GM20431 (cell line): ENCODE results near the gene DNALI1.
"Not testable (repeated sequence)": the region's sequence is repeated elsewhere in the genome, so short reads cannot be mapped to it uniquely, and the experiment has no call there.

Experiments used
- in situ Hi-C: fragments of 300-500 bp; cut with MseI, MboI; formaldehyde crosslinking; loops from one replicate; pipeline ENCODE4 v1.15.0; 2020; ENCODE audit warnings: low sequenced_read_pairs; ENCODE audit not compliant: unreplicated experiment

DNALI1 gene

DNA sequence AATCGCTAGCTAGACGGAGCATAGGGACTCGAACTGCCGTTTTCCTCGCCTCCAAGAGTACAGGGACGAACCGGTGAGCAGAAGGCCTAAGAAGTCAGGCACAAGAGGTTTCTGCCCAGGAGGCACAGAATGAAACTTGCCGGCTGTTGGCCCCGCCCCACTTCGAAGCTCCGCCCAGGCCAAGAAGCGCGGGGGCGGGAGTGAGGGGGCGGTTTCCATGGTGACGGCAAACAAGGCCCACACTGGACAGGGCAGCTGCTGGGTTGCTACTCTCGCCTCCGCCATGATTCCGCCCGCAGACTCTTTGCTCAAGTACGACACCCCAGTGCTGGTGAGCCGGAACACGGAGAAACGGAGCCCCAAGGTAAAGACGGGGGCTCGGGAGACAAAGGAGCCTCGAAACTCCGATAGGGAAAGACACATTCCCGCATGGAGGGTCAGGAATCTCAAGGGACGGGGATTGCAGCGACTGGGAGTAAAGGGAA is at the start of gene DNALI1:
DNALI1 (plus strand) TSS at position 229 of the 485 bp plus-strand sequence; CDS start at position 284, 55 bp downstream.
- in situ Hi-C loops: no loop called here

DNA sequence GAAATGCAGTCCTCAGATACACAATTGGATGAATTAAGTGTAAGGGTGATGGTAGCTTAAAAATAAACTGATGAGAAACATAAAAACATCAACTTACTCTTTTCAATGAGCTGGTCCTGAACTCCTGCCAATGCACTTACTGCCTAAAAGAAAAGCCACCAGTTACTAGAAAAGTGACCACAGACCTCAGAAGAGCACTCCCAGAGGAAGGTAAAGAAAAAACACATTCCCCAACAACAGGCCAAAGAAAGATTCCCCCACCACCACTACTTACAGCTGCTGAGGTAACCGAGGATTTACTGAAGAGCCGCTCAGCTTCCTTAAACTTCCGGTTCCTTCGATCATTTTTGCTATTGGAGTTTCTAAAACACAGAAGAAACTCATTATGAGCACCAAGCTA is 47.6 kb upstream of the DNALI1 start:
- in situ Hi-C loops: no loop called here

DNA sequence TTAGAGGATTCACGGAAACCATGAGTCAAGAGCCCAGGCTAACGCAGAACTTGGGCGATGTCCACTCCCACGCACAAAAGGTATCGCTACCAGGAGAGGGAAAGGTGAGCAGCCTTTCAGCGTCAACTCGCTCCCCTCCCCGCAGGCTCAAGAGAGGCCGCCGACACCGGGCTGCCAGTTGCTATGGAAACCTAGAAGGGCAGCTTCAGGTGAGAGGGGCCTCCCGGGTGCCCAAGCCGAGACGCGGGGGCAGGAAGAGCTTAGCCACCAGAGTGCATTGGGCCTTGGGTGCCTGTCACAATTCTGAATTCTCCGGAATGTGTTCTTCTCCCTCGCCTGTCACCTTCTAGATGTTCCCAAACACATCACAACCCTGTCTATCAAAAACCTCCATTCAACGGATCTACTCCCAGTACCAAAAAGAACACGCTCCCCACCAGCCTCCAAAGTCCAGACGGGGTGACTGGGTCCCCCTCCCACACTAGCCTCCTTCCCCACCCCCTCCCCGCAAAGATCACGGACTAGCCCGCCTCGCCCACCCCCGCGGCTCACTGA is 42.9 kb upstream of the DNALI1 start:
- in situ Hi-C loops: no loop called here

DNA sequence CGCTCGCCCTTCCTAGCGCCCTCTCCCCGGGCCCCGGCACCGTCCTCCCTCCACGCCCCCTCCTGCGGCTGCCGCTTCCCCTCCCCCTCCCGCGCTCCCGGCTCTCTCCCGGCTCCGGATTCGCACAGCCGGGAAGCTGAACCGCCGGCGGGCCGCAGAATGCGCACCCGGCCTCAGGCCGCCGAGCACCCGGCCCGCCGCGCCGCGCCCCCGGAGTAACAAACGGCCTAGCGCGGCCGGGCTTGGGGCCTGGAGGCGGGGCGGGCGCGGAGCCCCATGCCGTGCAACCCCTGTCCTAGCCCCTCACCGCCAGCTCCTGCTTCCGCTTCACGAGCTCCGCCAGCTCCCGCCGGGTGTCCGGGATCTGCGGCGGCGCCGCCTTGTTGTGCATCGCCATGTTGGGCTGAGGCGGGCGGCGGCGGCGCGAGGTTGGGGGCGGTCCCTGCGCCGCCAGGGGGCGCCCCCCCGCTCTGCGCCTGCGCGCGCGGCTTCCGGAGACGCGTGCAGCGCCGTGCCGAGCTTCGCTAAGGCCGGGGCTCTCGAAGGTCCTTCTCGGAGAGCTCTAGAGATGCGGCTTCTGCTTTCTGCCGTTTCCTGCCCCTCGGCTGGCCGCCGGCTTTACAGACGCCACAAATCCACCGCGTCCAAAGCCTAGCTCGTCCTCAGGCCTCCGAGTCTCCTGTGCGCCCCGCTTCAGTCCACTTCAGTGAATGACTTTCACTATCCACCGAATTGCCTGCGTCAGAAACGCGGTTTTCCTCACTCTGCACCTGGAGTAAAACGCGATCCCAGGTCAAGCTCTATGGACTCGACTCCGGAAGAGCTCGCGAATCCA is 42.2 kb upstream of the DNALI1 start, which contains the start of gene MEAF6:
MEAF6 (minus strand) TSS at position 417 of the 835 bp plus-strand sequence; CDS start at position 397, 20 bp downstream.
- in situ Hi-C loops: no loop called here

DNA sequence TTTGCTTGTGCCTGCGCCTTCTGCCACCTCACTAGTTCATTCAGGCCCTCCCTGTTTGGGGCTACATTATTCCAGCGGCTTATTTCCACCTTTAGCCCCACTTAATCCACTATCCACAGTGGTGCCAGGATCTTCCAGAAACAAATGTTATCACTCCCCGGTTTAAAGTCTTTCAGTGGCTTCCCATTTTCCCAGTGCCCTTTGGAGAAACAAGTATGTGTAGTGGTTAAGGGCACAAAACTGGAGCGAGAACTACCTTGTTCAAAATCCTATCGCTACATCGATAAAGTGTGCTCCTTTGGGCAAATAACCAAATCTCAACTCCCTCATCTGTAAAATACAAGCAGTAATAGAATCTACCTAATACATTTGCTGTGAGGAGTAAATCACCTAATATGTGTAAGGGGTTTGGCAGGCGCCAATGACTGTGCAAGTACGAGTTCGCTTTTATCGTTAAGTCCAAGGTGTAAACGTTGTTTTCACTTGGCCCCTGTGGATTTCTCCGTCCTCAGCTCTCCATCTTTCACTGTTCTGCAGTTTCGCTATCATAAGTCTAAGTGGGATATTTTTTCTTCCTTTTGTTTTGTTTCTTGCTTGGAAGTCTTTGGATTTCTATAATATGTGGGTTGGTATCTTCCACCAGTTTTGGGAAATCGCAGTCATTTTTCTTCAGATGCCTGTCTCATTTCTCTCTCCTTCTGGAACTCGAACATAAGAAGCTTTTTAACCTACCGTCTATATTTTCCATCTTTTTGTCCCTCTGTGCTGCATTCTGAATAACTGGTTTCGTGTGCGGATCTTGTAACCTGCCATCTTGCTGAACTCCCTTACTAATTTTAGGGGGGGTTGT is 41.3 kb upstream of the DNALI1 start:
- in situ Hi-C loops: no loop called here

DNA sequence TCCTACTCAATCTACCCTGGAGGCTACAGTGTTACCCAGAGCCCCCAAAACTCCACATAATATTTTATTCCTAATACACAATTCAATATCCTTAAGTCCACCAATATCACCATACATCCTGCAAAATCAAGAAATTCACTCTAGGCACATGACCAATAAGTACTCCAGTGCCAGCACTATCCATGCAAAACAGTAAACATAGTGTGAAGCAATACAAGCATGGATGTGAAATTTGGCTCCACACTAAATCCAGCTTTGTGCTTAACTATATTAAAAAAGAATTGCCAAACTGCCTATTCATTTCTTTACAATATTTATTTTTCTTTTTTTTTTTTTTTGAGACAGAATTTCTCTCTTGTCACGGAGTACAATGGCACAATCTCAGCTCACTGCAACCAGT is 39.2 kb upstream of the DNALI1 start:
- in situ Hi-C loops: no loop called here

DNA sequence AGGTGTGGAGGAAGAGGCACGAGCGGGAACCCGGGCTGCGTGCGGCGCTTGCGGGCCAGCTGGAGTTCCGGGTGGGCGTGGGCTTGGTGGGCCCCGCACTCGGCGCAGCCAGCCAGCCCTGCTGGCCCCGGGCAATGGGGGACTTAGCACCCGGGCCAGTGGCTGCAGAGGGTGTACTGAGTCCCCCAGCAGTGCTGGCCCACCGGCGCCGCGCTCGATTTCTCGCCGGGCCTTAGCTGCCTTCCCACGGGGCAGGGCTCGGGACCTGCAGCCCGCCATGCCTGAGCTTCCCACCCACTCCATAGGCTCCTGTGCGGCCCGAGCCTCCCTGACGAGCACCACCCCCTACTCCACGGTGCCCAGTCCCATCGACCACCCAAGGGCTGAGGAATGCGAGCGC is 38.5 kb upstream of the DNALI1 start:
- in situ Hi-C loops: not testable (repeated sequence)

DNA sequence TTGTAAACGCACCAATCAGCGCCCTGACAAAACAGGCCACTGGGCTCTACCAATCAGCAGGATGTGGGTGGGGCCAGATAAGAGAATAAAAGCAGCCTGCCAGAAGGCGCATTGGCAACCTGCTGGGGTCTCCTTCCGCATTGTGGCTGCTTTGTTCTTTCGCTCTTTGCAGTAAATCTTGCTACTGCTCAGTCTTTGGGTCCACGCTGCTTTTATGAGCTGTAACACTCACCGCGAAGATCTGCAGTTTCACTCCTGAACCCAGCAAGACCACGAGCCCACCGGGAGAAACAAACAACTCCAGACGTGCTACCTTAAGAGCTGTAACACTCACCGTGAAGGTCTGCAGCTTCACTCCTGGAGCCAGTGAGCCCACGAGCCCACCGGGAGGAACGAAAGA is 37.8 kb upstream of the DNALI1 start:
- in situ Hi-C loops: not testable (repeated sequence)

DNA sequence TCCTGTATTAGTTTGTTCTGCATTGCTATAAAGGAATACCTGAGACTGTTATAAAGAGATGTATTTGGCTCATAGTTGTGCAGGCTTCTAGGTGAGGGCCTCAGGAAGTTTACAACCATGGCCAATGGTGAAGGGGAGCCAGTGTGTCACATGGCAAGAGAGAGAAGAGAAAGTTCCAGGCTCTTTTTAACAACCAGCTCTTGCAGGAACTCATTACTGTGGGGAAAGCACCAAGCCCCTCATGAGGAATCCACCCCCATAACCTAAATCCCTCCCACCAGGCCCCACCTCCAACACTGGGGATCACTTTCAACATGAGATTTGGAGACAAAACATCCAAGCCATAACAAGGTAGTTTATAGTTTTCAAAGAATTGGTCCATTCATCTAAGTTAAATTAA is 37.1 kb upstream of the DNALI1 start:
- in situ Hi-C loops: no loop called here

DNA sequence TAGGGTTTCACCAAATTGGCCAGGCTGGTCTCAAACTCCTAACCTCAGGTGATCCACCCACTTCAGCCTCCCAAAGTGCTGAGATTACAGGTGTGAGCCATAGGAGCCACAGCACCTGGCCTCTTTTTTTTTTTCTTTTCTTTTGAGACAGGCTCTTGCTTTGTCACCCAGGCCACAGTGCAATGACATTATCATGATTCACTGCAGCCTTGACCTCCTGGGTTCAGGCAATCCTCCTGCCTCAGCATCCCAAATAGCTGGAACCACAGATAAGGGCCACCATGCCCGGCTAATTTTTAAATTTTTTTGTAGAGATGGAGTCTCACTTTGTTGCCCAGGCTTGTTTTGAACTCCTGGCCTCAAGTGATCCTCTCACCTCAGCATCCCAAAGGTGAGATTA is 26.9 kb upstream of the DNALI1 start:
- in situ Hi-C loops: not testable (repeated sequence)

DNA sequence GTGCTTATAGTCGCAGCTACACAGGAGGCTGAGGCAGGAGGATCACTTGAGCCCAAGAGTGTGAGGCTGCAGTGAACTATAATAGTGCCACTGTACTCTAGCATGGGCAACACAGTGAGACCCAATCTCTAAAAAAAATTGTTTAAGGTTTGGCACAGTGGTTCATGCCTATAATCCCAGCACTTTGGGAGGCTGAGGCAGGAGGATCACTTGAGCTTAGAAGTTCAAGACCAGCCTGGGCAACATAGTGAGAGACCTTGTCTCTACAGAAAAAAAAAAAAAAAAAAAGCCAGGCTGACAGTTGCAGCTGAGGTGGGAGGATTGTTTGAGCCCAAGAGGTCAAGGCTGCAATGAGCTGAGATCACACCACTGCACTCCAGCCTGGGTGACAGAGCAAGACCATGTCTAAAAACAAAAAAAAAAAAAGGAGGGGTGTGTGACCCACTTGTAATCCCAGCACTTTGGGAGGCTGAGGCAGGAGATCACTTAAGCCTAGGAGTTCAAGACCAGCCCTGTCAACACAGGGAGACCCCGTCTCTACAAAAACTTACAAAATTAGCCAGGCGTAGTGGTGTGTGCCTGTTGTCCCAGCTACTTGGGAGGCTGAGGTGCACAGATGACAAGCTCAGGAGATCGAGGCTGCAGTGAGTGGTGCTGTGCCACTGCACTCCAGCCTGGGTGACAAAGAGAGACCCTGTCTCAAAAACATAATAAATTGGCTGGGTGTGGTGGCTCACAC is 24.2 kb upstream of the DNALI1 start:
- in situ Hi-C loops: not testable (repeated sequence)

DNA sequence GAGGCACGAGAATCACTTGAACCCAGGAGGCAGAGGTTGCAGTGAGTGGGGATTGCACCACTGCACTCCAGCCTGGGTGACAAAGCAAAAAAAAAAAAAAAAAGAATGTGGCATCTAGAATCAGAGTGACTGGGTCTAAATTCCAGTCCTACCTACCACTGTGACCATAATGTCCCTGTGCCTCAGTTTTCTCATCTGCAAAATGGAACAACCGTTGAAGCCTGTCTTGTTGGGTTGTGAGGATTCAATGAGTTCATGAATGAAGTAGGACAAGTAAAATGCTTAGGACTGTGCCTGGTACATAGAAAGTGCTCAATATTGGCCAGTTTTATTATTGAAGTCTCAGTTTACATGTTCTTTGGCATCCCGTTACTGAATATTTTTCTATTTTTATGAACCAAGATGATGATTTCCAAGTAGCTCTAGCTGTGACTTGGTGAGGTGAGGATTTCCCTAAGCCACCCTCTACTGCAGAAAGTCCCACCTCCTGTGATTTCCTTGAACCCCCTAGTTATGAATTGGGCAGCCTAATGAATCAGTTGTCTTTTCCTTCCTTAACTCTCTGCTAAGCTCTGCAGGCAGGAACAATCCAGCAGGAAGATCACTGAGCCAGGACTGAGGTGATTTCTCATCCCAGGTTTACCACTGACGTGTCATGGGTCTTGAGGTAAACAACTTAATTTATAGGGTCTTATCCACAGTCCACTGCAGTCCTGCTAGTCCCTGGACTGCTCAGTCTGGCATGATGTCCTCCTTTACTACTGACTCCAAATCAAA is 23.2 kb upstream of the DNALI1 start:
- in situ Hi-C loops: no loop called here

DNA sequence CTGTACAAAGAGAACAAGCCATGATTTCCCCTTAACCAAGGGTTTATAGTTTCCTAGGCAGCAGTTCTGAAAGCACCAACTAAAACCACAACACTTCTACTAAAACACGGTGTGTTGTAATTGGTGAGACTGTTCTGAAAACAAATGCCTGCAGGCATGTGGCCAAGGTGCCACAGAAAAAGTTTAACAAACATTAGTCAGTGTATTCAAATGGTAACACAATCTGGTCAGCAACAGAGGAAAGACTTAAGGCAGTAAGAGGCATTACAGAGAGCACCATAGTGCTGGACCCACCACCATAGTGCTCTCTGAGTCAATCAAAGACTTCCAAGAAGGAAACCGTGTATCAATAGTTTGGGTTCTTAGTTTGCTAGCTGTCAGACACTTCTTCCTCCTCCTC is 19.4 kb upstream of the DNALI1 start:
- in situ Hi-C loops: no loop called here

DNA sequence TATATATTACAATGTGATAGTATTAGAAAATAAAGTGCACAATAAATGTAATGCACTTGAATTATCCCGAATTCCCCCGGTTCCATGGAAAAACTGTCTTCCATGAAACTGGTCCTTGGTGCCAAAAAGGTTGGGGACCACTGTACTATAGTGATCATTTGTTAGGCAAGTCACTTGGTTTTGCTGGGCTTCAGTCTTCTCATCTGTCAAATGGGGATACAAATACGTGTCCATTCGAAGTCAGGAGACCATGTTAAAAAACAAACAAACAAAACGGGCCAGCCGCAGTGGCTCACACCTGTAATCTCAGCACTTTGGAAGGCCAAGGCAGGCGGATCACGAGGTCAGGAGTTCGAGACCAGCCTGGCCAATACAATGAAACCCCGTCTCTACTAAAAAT is 17.6 kb upstream of the DNALI1 start:
- in situ Hi-C loops: not testable (repeated sequence)

DNA sequence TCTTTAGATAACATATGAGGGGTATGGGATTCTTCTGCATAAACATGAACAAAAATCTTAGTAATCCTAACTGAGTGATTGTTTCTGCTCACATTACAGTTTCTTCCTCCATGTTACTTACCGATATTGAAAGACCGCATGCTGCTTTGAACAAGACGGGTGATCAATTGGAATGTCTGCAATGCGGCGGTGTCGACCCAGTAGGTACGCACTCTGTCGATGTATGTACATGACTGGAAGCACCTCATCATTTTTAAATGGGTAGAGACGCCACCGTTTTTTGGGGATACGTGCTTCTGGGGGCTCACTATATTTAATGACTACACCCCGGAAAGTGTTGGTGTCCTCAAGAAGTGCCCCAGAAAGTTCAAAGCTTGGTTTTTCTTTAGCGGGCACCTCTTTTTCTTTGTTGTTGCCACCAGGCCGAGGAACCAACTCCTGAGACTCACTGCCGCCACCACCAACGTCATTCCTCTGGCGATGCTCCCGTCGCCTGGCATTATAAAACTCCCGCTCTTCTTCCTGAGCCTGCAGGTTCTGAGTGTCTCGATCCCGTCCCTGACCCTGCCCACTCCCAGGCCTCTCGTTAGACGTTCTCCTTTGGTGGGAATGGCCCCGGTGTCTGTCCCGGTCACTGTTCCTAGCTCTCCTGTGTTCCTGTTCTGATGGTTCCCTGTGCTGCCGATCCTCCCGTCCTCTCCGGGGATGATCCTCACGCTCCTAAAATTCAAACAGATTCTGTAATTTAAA is 16.5 kb upstream of the DNALI1 start:
- in situ Hi-C loops: no loop called here

DNA sequence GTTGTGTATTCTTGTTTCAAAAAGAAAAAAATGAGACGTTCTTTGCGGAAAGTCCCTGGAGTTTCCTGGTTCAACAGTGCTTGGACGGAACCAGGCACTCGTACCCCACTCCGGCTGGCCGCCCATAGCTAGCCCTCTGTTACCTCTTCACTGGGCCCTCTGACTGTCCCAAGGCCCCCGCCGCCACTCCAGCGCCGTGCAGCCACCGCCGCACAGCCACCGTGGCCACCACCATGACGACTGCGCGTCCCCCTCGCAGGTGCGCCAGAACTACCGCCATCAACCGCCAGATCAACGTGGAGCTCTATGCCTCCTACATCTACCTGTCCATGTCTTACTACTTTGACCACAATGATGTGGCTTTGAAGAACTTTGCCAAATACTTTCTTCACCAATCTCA is 12.2 kb upstream of the DNALI1 start:
- in situ Hi-C loops: no loop called here

DNA sequence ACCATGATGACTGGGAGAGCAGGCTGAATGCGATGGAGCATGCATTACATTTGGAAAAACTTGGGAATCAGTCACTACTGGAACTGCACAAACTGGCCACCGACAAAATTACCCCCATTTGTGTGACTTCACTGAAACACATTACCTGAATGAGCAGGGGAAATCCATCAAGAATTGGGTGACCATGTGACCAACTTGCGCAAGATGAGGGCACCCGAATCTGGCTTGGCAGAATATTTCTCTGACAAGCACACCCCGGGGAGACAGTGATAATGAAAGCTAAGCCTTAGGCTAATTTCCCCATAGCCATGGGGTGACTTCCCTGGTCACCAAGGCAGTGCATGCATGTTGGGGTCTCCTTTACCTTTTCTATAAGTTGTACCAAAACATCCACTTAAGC is 11.7 kb upstream of the DNALI1 start:
- in situ Hi-C loops: no loop called here

DNA sequence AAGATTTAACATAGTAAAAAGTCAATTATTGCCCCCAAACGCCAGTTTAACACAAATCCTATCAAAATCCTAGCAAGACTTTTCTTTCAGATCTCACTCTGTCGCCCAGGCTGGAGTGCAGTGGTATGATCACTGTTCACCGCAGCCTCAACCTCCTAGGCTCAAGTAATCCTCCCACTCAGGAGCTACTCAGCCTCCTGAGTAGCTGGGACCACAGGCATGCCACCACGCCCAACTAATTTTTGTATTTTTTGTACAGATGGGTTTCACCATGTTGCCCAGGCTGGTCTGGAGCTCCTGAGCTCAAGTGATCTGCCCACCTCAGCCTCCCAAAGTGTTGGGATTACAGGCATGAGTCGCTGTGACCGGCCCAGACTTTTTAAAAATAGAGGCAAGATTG is 7.4 kb upstream of the DNALI1 start:
- in situ Hi-C loops: no loop called here

DNA sequence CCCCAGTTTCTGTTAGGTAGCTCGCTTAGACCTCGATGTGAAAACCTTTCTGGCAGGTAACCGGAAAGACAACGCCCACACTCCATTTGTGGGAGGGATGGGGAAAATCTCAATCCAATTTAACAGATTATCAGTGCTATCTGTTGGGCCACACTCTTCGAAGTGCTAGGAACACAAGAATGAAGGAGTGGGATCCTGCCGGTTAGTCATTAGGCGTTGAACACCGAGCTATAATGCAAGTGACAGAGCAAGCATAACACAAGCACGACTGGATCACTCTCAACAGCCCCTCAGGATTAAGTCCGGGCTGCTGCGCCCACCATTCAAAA is 3.2 kb upstream of the DNALI1 start:
- in situ Hi-C loops: no loop called here
